Measurements from ENCODE around the gene PGR.

DNA sequence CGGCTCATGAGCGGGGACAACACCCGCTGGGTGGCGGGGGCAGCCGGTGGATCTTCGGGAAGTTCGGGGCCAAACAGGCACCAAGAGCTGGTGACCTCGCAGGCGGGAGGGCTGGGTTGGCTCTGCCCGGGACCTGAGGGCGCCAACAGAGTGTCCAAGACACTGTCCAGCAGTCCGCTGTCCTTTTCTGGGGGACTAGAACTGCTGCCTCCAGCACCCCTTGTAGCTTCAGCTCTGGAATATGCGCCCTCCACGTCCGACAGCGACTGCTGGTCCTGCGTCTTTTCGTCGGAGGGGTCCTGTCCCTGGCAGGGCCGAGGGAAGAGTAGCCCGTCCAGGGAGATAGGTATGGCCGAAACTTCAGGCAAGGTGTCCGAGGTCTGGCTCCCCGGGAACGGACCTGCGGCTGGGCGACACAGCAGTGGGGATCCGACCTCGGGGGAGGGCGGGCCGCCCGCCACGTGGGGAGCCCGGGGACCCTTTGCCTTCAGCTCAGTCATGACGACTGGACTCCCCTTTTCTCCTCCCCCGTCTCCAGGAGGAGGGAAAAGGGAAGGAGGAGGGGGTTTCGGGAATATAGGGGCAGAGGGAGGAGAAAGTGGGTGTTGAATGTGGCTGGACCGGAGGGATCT lies 926 bp downstream of the PGR start:
- TF ChIP-seq, protein P1, sequence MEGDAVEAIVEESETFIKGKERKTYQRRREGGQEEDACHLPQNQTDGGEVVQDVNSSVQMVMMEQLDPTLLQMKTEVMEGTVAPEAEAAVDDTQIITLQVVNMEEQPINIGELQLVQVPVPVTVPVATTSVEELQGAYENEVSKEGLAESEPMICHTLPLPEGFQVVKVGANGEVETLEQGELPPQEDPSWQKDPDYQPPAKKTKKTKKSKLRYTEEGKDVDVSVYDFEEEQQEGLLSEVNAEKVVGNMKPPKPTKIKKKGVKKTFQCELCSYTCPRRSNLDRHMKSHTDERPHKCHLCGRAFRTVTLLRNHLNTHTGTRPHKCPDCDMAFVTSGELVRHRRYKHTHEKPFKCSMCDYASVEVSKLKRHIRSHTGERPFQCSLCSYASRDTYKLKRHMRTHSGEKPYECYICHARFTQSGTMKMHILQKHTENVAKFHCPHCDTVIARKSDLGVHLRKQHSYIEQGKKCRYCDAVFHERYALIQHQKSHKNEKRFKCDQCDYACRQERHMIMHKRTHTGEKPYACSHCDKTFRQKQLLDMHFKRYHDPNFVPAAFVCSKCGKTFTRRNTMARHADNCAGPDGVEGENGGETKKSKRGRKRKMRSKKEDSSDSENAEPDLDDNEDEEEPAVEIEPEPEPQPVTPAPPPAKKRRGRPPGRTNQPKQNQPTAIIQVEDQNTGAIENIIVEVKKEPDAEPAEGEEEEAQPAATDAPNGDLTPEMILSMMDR (IDR thresholded peaks at IDR 0.05) = no peak
- no peak for TF ChIP-seq POLR2A (IDR thresholded peaks at IDR 0.05)
- TF ChIP-seq POLR2AphosphoS5 (IDR thresholded peaks at IDR 0.05) = no peak
